SU-DHL-6 (cell line): ENCODE results near the gene GPAT2.
"Not testable (repeated sequence)": the region's sequence is repeated elsewhere in the genome, so short reads cannot be mapped to it uniquely, and the experiment has no call there.

Experiments
- EZH2phosphoT487 ChIP-seq: fragments of 200-600 bp; sonication (generic), shearing (Covaris generic); conservative IDR thresholded peaks from 2 replicates; pipeline ENCODE4 v1.6.1; 2018; ENCODE audit warnings: mild to moderate bottlenecking, antibody characterized with exemption, low read length, moderate library complexity, mixed read lengths
- TF ChIP-seq, protein P1 (sequence below): fragments of 200-600 bp; sonication (generic); IDR thresholded peaks from one replicate; pipeline ENCODE4 v1.5.1; 2017; ENCODE audit warnings: antibody characterized with exemption, mild to moderate bottlenecking, low read length, moderate library complexity; ENCODE audit not compliant: insufficient read depth, poor library complexity, severe bottlenecking

DNA sequence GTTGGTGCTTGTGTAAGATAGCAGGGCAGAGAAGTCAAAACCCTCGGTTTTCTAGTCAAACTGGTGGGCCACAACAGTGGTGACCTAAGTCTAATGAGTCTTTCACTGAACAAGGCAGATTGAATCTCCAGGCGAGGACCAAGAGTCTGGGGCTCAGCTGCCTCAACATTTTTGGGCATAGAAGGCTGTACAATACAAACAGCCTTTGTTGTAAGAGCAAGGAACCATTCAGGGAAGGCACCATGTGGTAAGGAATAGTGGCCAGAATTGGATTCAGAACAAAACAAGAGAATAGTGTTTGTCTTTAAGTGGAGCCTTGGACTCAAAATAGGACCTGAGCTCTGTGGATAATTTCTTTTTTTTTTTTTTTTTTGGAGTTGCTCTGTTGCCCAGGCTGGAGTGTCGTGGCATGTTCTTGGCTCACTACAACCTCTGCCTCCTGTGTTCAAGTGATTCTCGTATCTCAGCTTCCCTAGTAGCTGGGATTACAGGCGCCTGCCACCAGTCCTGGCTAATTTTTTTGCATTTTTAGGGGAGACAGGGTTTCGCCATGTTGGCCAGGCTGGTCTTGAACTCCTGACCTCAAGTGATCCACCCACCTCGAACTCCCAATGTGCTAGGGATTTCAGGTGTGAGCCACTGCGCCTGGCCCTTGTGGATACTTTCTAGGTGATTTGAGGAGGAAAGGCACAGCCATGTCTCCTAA is 22.5 kb downstream of the GPAT2 start:
- TF ChIP-seq, protein P1, sequence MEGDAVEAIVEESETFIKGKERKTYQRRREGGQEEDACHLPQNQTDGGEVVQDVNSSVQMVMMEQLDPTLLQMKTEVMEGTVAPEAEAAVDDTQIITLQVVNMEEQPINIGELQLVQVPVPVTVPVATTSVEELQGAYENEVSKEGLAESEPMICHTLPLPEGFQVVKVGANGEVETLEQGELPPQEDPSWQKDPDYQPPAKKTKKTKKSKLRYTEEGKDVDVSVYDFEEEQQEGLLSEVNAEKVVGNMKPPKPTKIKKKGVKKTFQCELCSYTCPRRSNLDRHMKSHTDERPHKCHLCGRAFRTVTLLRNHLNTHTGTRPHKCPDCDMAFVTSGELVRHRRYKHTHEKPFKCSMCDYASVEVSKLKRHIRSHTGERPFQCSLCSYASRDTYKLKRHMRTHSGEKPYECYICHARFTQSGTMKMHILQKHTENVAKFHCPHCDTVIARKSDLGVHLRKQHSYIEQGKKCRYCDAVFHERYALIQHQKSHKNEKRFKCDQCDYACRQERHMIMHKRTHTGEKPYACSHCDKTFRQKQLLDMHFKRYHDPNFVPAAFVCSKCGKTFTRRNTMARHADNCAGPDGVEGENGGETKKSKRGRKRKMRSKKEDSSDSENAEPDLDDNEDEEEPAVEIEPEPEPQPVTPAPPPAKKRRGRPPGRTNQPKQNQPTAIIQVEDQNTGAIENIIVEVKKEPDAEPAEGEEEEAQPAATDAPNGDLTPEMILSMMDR = not testable (repeated sequence)
- not testable (repeated sequence) for TF ChIP-seq EZH2phosphoT487
